Psoas muscle (tissue), 8 donors: ENCODE results near the gene MFNG. TPM values are rescaled to one million over a fixed set of nuclear protein-coding genes. Genes with fewer than 3 reads are reported as not detected.

ENCODE experiments used
- ATAC-seq, 4 donors: fragments of 200-7000 bp; cut with Tn5 transposase; one replicate each; pipeline ENCODE4 v1.9.1; 2020; ENCODE audit warnings: moderate library complexity in 3 of 4, mild to moderate bottlenecking in 2 of 4
- DNase-seq, 2 donors: peaks; one replicate each; pipeline ENCODE4 v3.0.0-alpha.2; 2020
- H3K27ac ChIP-seq: fragments of 200-600 bp; one replicate; pipeline ENCODE4 v1.8.0; 2022
- H3K27me3 ChIP-seq, 3 donors: fragments of 200-600 bp in 1 of 3; one replicate each; pipeline versions ENCODE4 v1.6.1 to v1.8.0; 2013 to 2022; ENCODE audit warnings: low read length in 2 of 3, mild to moderate bottlenecking in 2 of 3, moderate library complexity in 1 of 3; ENCODE audit not compliant: insufficient read depth in 3 of 3
- H3K36me3 ChIP-seq, 2 donors: fragments of 200-600 bp in 1 of 2; one replicate each; pipeline versions ENCODE4 v1.6.1 to v1.8.0; 2013 to 2022; ENCODE audit warnings: low read depth in 1 of 2, mild to moderate bottlenecking in 1 of 2, moderate library complexity in 1 of 2; ENCODE audit not compliant: insufficient read depth in 1 of 2
- H3K4me1 ChIP-seq: fragments of 200-600 bp; one replicate; pipeline ENCODE4 v1.8.0; 2022
- H3K4me3 ChIP-seq: fragments of 200-600 bp; one replicate; pipeline ENCODE4 v1.8.0; 2022; ENCODE audit warnings: mild to moderate bottlenecking
- H3K9me3 ChIP-seq: fragments of 200-600 bp; one replicate; pipeline ENCODE4 v1.8.0; 2022
- CTCF ChIP-seq: fragments of 200-600 bp; IDR thresholded peaks from one replicate; pipeline ENCODE4 v1.8.0; 2022; ENCODE audit warnings: antibody characterized with exemption
- WGBS, 3 donors: extraction: QIAGEN DNeasy Blood & Tissue Kit; methylation state at CpG; one replicate each; pipeline versions ENCODE4 v1.1.6 to v1.1.7; 2013; 5-methylcytosine and 5-hydroxymethylcytosine counted together
- intact Hi-C, 2 donors: fragments of 100-400 bp; cut with DNase I; formaldehyde crosslinking; loops; one replicate each; pipeline versions ENCODE4 v1.11.0 to v1.14.2; 2022
- polyA plus RNA-seq, 3 donors: library from polyadenylated mRNA; stranded (reverse); fragments of 200-250 nt; gene quantifications; one replicate each; pipeline ENCODE4 v1.2.3, GENCODE V29; 2013
- total RNA-seq, 4 donors: library from RNA; stranded (reverse); fragmentation: NEBNext Ultra II Directional in 2 of 4; extraction: Animal tissue kit (Norgen Biotek cat#: 25700) in 2 of 4; gene quantifications; one replicate each; pipeline versions ENCODE4 v1.2.1 to v1.2.4, GENCODE V29; 2021 to 2023
- donor health status: healthy with polysubstance abuse.
- donor health status: DM: no; HTN: no; CAD: no; lungs with moderate emphysema.
- donor health status: Bipolar disorder and iron deficiency.
- donor health status: healthy.
- donor health status: DM: yes; HTN: yes; CAD: no.
- donor health status: DM: no; HTN: no; CAD: no.
- donor health status: DM: no; HTN: no; CAD: no.
- donor health status: DM: yes; HTN: yes; CAD: no.

The MFNG gene
- total and polyA plus RNA-seq, 7 donors: 4.3 to 9.6 (median 8.0) TPM

- H3K27ac ChIP-seq: no peak overlapping the region
- no peaks in the 10 kb centered on the region for H3K9me3 ChIP-seq
- DNase-seq (no peak), ATAC-seq (no peak)
- no peak for TF ChIP-seq CTCF
- H3K36me3 ChIP-seq: no peaks in the 10 kb centered on the region
- no peak overlapping the region for H3K4me3 ChIP-seq
- no peaks in the 10 kb centered on the region for H3K4me1 ChIP-seq
- H3K27me3 ChIP-seq: peaks cover 0 to 23% (median 5%) of the 10 kb centered on the region in 3 donors
- 65 to 74% (median 66%) methylated on average over 11 of the region's 11 CpGs for WGBS, 3 donors
- intact Hi-C loops: no loop called here
Measured at GRCh38 chr22:37474447-37475090, 11.6 kb downstream of the MFNG start.

- 71 to 77% (median 75%) methylated on average over 8 of the region's 8 CpGs for WGBS, 3 donors
- H3K4me3 ChIP-seq: no peak overlapping the region
- TF ChIP-seq CTCF: no peak
- no peak for ATAC-seq
- no peaks in the 10 kb centered on the region for H3K9me3 ChIP-seq
- H3K27me3 ChIP-seq: peaks cover 0 to 26% (median 5%) of the 10 kb centered on the region in 3 donors
- DNase-seq: no peak
- intact Hi-C loops: no loop called here
- no peaks in the 10 kb centered on the region for H3K36me3 ChIP-seq
- H3K27ac ChIP-seq: no peak overlapping the region
- no peaks in the 10 kb centered on the region for H3K4me1 ChIP-seq
Measured at GRCh38 chr22:37473437-37473946, 12.7 kb downstream of the MFNG start.

GRCh38 chr22:37472418-37473006, 13.7 kb downstream of the MFNG start:
- intact Hi-C loops: no loop called here
- Histone ChIP-seq H3K9me3 (no peaks in the 10 kb centered on the region), H3K4me3 (no peak overlapping the region), H3K27ac (no peak overlapping the region), H3K36me3 (no peaks in the 10 kb centered on the region), H3K4me1 (no peaks in the 10 kb centered on the region), H3K27me3 (peaks cover 0 to 29% (median 5%) of the 10 kb centered on the region in 3 donors)
- ATAC-seq (no peak), DNase-seq (no peak)
- WGBS, 3 donors: 16 to 26% (median 26%) methylated on average over 8 of the region's 8 CpGs
- TF ChIP-seq CTCF: no peak

- WGBS, 3 donors: 63 to 71% (median 70%) methylated on average over 9 of the region's 9 CpGs
- H3K36me3 ChIP-seq: no peaks in the 10 kb centered on the region
- ATAC-seq: no peak
- DNase-seq: no peak
- H3K27ac ChIP-seq: no peak overlapping the region
- peaks cover 0 to 35% (median 3%) of the 10 kb centered on the region in 3 donors for H3K27me3 ChIP-seq
- H3K4me1 ChIP-seq: no peaks in the 10 kb centered on the region
- no peak overlapping the region for H3K4me3 ChIP-seq
- H3K9me3 ChIP-seq: no peaks in the 10 kb centered on the region
- intact Hi-C loops: no loop called here
- TF ChIP-seq CTCF: no peak
Measured at GRCh38 chr22:37471727-37472417, 14.3 kb downstream of the MFNG start.
